H1 (cell line): Measurements from ENCODE around the gene MPC1. TPM values are rescaled to one million over a fixed set of nuclear protein-coding genes. Genes with fewer than 3 reads are reported as not detected.

Source experiments
- BACH1 ChIP-seq: IDR thresholded peaks from 2 replicates; pipeline ENCODE4 v1.6.1; 2012; ENCODE audit warnings: low read length, improper control_type of control experiment
- CEBPB ChIP-seq: IDR thresholded peaks from 2 replicates; pipeline ENCODE4 v1.6.1; 2012; ENCODE audit warnings: low read depth, low read length
- CREB1 ChIP-seq: IDR thresholded peaks from 2 replicates; pipeline ENCODE4 v1.6.1; 2012; ENCODE audit warnings: inconsistent platforms
- CTBP2 ChIP-seq: IDR thresholded peaks from 2 replicates; pipeline ENCODE4 v1.7.0; 2011; ENCODE audit warnings: borderline replicate concordance, mild to moderate bottlenecking, moderate library complexity, mixed read lengths, low read length; ENCODE audit not compliant: insufficient read depth, insufficient read length
- E2F6 ChIP-seq: IDR thresholded peaks from 2 replicates; pipeline ENCODE4 v1.6.1; 2012; ENCODE audit warnings: inconsistent platforms
- EZH2 ChIP-seq: fragments of 200-600 bp; sonication (generic); IDR thresholded peaks from 2 replicates; pipeline ENCODE4 v1.7.1; 2012; ENCODE audit warnings: low read depth, mild to moderate bottlenecking, moderate library complexity, low read length, inconsistent platforms; ENCODE audit not compliant: severe bottlenecking
- GTF2F1 ChIP-seq: IDR thresholded peaks from 2 replicates; pipeline ENCODE4 v1.6.1; 2012; ENCODE audit warnings: low read depth, low read length, improper control_type of control experiment, borderline replicate concordance
- HDAC6 ChIP-seq: IDR thresholded peaks from one replicate; pipeline ENCODE4 v1.7.1; 2012; ENCODE audit warnings: low read depth, mild to moderate bottlenecking, inconsistent platforms, low read length, moderate library complexity
- KDM4A ChIP-seq: IDR thresholded peaks from one replicate; pipeline ENCODE4 v1.7.1; 2012; ENCODE audit warnings: low read depth, mild to moderate bottlenecking, moderate library complexity, low read length, inconsistent platforms; ENCODE audit not compliant: severe bottlenecking
- MAFK ChIP-seq: IDR thresholded peaks from 2 replicates; pipeline ENCODE4 v1.6.1; 2012; ENCODE audit warnings: low read depth, mild to moderate bottlenecking, improper control_type of control experiment, low read length
- POU5F1 ChIP-seq: IDR thresholded peaks from 2 replicates; pipeline ENCODE4 v1.6.1; 2011; ENCODE audit warnings: low read depth, mild to moderate bottlenecking, low read length, moderate library complexity
- RBBP5 ChIP-seq: IDR thresholded peaks from 2 replicates; pipeline ENCODE4 v1.7.1; 2012; ENCODE audit warnings: low read depth, mild to moderate bottlenecking, inconsistent platforms, low read length, moderate library complexity, borderline replicate concordance
- RFX5 ChIP-seq: IDR thresholded peaks from 2 replicates; pipeline ENCODE4 v1.6.1; 2011; ENCODE audit warnings: low read depth, low read length, improper control_type of control experiment, borderline replicate concordance
- SIRT6 ChIP-seq: IDR thresholded peaks from one replicate; pipeline ENCODE4 v1.7.1; 2012; ENCODE audit warnings: low read length, inconsistent platforms
- SP2 ChIP-seq: IDR thresholded peaks from 2 replicates; pipeline ENCODE4 v1.6.1; 2012; ENCODE audit warnings: mild to moderate bottlenecking, low read length, inconsistent platforms
- SP4 ChIP-seq: IDR thresholded peaks from 2 replicates; pipeline ENCODE4 v1.6.1; 2012; ENCODE audit warnings: low read length, inconsistent platforms
- SRF ChIP-seq: IDR thresholded peaks from 2 replicates; pipeline ENCODE4 v1.6.1; 2011; ENCODE audit warnings: mild to moderate bottlenecking, low read depth, low read length, moderate library complexity
- TAF1 ChIP-seq: IDR thresholded peaks from 2 replicates; pipeline ENCODE4 v1.6.1; 2011; ENCODE audit warnings: mild to moderate bottlenecking, low read depth, low read length
- TAF7 ChIP-seq: optimal IDR thresholded peaks from 2 replicates; pipeline ENCODE3; 2011; ENCODE audit warnings: low read depth, mild to moderate bottlenecking, inconsistent platforms, low read length, moderate library complexity, borderline replicate concordance
- TBP ChIP-seq: IDR thresholded peaks from 2 replicates; pipeline ENCODE4 v1.6.1; 2011; ENCODE audit warnings: low read depth, low read length, improper control_type of control experiment
- ZNF274 ChIP-seq: IDR thresholded peaks from 2 replicates; pipeline ENCODE4 v1.7.0; 2012; ENCODE audit warnings: low read length, borderline replicate concordance; ENCODE audit errors: extremely low read depth
- polyA plus RNA-seq, 7 experiments: library from polyadenylated mRNA; depleted of rRNA in 3 of 7; stranded (reverse) in 5 of 7; unstranded in 2 of 7; fragments of >200 nt in 5 of 7; fragments of 200-250 nt in 2 of 7; gene quantifications; 1 replicate in 5 of 7; 2 replicates in 1 of 7; 4 replicates in 1 of 7; pipeline versions ENCODE4 v1.2.1 to v1.2.3, GENCODE V29; 2011 to 2013; ENCODE audit warnings: missing spikeins in 2 of 7, mixed read lengths in 2 of 7
- total RNA-seq: library from RNA; stranded (reverse); fragmentation: NEBNext Ultra II Directional; extraction: Animal tissue kit (Norgen Biotek cat#: 25700); gene quantifications from 2 replicates; pipeline ENCODE4 v1.2.1, GENCODE V29; 2021
- TF ChIP-seq, protein P1 (sequence below), 3 experiments: IDR thresholded peaks; 1 replicate in 2 of 3; 2 replicates in 1 of 3; pipeline versions ENCODE4 v1.5.1 to v1.6.1; 2011; ENCODE audit warnings: low read length in 3 of 3, mild to moderate bottlenecking in 3 of 3, inconsistent platforms in 2 of 3, low read depth in 1 of 3, moderate library complexity in 1 of 3; ENCODE audit not compliant: insufficient read depth in 1 of 3; ENCODE audit errors: control extremely low read depth in 1 of 3

The MPC1 gene
- total and polyA plus RNA-seq, 2 of the 8 experiments (the other 6 are each of a cell fraction or from before 2014, with no cell fraction given): 10.2 to 12.6 TPM

DNA sequence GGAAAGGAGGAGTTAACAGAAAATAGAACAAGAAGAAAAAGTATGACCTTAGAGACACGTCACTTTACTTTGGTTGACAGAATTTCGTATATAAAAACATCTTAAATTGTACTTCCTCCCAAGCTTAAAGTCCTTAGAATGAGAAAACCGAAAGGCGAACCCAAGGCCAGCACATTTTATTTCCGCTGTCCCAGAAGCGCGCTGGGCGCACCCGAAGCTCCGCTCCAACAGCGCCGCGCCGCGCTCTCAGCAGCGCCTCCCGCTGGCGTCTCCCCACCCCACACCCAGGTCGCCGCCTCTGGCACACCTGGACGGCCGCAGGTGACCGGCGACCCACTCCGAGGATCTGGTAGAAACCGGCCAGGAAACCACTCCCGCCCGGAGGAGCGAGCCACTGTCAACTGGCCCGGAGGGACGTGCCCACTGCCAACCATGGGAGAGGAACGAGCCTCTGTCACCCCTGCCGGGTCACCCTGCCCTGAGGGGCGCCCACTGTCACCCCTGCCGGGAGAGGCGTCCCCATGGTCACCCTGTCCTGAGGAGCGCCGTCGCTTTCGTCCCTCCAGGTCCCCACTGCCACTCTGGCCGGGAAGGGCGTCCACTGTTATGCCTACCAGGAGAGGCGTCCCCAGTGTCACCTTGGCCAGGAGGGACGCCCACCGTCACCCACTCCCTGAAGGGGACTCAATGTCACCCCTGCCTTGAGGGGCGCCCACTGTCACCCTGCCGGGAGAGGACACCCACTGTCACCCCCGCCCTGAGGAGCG lies 824 bp downstream of the MPC1 start (continued):
- TF ChIP-seq TBP (no peak), TAF1 (0 out of 2 replicates have a peak, but pooled peaks have one; percentile 12), SIRT6 (no peak), CEBPB (no peak), BACH1 (no peak), RFX5 (no peak), HDAC6 (no peak), KDM4A (peak; percentile 33), MAFK (no peak), ZNF274 (no peak), POU5F1 (no peak), CTBP2 (no peak), SP4 (no peak), RBBP5 (0 out of 2 replicates have a peak, but pooled peaks have one; percentile 24), EZH2 (peak; percentile 5), SP2 (no peak), SRF (no peak), CREB1 (peak; percentile 41; the same call in 1 of the 2 replicates), TAF7 (no peak), E2F6 (peak; percentile 38; the same call in 1 of the 2 replicates), GTF2F1 (no peak)
- TF ChIP-seq, protein P1, sequence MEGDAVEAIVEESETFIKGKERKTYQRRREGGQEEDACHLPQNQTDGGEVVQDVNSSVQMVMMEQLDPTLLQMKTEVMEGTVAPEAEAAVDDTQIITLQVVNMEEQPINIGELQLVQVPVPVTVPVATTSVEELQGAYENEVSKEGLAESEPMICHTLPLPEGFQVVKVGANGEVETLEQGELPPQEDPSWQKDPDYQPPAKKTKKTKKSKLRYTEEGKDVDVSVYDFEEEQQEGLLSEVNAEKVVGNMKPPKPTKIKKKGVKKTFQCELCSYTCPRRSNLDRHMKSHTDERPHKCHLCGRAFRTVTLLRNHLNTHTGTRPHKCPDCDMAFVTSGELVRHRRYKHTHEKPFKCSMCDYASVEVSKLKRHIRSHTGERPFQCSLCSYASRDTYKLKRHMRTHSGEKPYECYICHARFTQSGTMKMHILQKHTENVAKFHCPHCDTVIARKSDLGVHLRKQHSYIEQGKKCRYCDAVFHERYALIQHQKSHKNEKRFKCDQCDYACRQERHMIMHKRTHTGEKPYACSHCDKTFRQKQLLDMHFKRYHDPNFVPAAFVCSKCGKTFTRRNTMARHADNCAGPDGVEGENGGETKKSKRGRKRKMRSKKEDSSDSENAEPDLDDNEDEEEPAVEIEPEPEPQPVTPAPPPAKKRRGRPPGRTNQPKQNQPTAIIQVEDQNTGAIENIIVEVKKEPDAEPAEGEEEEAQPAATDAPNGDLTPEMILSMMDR (IDR thresholded peaks at IDR 0.05; ENCODE audit: control extremely low read depth in 1 of 3, insufficient read depth in 1 of 3, low read depth in 1 of 3, low read length in 3 of 3): peak; percentile 69 to 90 (median 88)
